Stomach (tissue), 4 donors: Measurements from ENCODE around the gene XIST.
"Not testable (repeated sequence)": the region's sequence is repeated elsewhere in the genome, so short reads cannot be mapped to it uniquely, and the experiment has no call there.

Experiments
- POLR2A ChIP-seq, 4 donors: fragments of 450-650 bp; IDR thresholded peaks; one replicate each; pipeline ENCODE4 v1.6.1; 2016; ENCODE audit warnings: antibody characterized with exemption in 4 of 4, control low read depth in 2 of 4, mild to moderate bottlenecking in 1 of 4, moderate library complexity in 1 of 4
- TF ChIP-seq, protein P1 (sequence below), 7 experiments: fragments of 450-650 bp in 4 of 7; fragments of 200-600 bp in 3 of 7; sonication (generic) in 3 of 7; IDR thresholded peaks; one replicate each; pipeline ENCODE4 v1.5.1; 2016 to 2019; ENCODE audit warnings: antibody characterized with exemption in 7 of 7, control low read depth in 2 of 7, mild to moderate bottlenecking in 1 of 7

- TF ChIP-seq, protein P1, sequence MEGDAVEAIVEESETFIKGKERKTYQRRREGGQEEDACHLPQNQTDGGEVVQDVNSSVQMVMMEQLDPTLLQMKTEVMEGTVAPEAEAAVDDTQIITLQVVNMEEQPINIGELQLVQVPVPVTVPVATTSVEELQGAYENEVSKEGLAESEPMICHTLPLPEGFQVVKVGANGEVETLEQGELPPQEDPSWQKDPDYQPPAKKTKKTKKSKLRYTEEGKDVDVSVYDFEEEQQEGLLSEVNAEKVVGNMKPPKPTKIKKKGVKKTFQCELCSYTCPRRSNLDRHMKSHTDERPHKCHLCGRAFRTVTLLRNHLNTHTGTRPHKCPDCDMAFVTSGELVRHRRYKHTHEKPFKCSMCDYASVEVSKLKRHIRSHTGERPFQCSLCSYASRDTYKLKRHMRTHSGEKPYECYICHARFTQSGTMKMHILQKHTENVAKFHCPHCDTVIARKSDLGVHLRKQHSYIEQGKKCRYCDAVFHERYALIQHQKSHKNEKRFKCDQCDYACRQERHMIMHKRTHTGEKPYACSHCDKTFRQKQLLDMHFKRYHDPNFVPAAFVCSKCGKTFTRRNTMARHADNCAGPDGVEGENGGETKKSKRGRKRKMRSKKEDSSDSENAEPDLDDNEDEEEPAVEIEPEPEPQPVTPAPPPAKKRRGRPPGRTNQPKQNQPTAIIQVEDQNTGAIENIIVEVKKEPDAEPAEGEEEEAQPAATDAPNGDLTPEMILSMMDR (IDR thresholded peaks at IDR 0.05) = not testable (repeated sequence)
- TF ChIP-seq POLR2A (IDR thresholded peaks at IDR 0.05) = not testable (repeated sequence)
Observed at GRCh38 chrX:73882260-73882659, 29.7 kb upstream of the XIST start.
